NCI-H1436 (cell line): ENCODE measurements around the gene HYAL3.
"Not testable (repeated sequence)": the region's sequence is repeated elsewhere in the genome, so short reads cannot be mapped to it uniquely, and the experiment has no call there.

ENCODE experiments used
- DNase-seq: peaks from one replicate; lab custom pipeline; 2025; lab: John Stamatoyannopoulos, UW

HYAL3 gene

GRCh38 chr3:50314342-50314741 lies 15.1 kb upstream of the HYAL3 start:
- no peak for DNase-seq

GRCh38 chr3:50312041-50312440 lies 12.8 kb upstream of the HYAL3 start:
- DNase-seq = not testable (repeated sequence)

GRCh38 chr3:50304601-50305000 lies 5.4 kb upstream of the HYAL3 start:
- DNase-seq = no peak

GRCh38 chr3:50303013-50303815 lies 4.0 kb upstream of the HYAL3 start, which contains the start of gene HYAL1:
Gene HYAL1, minus strand, starts transcription at chr3:50303574. Its CDS starts 618 bp downstream, at chr3:50302956.
- no peak for DNase-seq

GRCh38 chr3:50302095-50303012 lies 3.1 kb upstream of the HYAL3 start:
- DNase-seq = no peak

- no peak for DNase-seq
Measured at GRCh38 chr3:50300681-50301254, 1.6 kb upstream of the HYAL3 start.

GRCh38 chr3:50299929-50300680 lies 900 bp upstream of the HYAL3 start:
- DNase-seq = no peak

- no peak for DNase-seq
Measured at GRCh38 chr3:50299638-50299928, 378 bp upstream of the HYAL3 start.

- DNase-seq = no peak
Measured at GRCh38 chr3:50297896-50298725, 1.1 kb downstream of the HYAL3 start.

- DNase-seq = no peak
Measured at GRCh38 chr3:50297384-50297775, 1.8 kb downstream of the HYAL3 start.

- DNase-seq = no peak
Measured at GRCh38 chr3:50296721-50297383, 2.4 kb downstream of the HYAL3 start.

GRCh38 chr3:50295553-50296431 lies 3.4 kb downstream of the HYAL3 start:
- DNase-seq = no peak

- no peak for DNase-seq
Measured at GRCh38 chr3:50294492-50295403, 4.5 kb downstream of the HYAL3 start.

GRCh38 chr3:50294089-50294488 lies 5.1 kb downstream of the HYAL3 start:
- DNase-seq = no peak

- DNase-seq = no peak
Measured at GRCh38 chr3:50293079-50293801, 6.0 kb downstream of the HYAL3 start.

GRCh38 chr3:50292159-50293078 lies 6.8 kb downstream of the HYAL3 start, which contains the start of gene IFRD2:
Gene IFRD2, minus strand, starts transcription at chr3:50292429. Its CDS starts 155 bp downstream, at chr3:50292274.
- DNase-seq = peak; percentile 83
